Spleen (tissue), 11 donors: ENCODE data around the gene MBTPS1. TPM values are rescaled to one million over a fixed set of nuclear protein-coding genes. Genes with fewer than 3 reads are reported as not detected.
A peak's percentile ranks its signal among the peaks of the same experiment; 100 is the strongest.

Experiments used
- DNase-seq: peaks from one replicate; pipeline ENCODE4 v3.0.0-alpha.2; 2020
- H3K27ac ChIP-seq, 8 donors: fragments of 200-600 bp; sonication (generic) in 7 of 8; 1 replicate in 4 of 8; 2 replicates in 4 of 8; pipeline versions ENCODE4 v1.5.0 to v1.8.0; 2016 to 2021; ENCODE audit warnings: inconsistent platforms in 4 of 8, mild to moderate bottlenecking in 4 of 8, moderate library complexity in 1 of 8
- H3K27me3 ChIP-seq, 7 donors: fragments of 200-600 bp; sonication (generic) in 6 of 7; replicated peaks in 1 of 7; 1 replicate in 4 of 7; 2 replicates in 3 of 7; pipeline versions ENCODE4 v1.5.0 to v1.8.0; 2016 to 2021; ENCODE audit warnings: inconsistent platforms in 3 of 7, mild to moderate bottlenecking in 1 of 7
- H3K36me3 ChIP-seq, 6 donors: fragments of 200-600 bp; sonication (generic) in 5 of 6; 1 replicate in 4 of 6; 2 replicates in 2 of 6; pipeline versions ENCODE4 v1.5.0 to v1.8.0; 2016 to 2021; ENCODE audit warnings: inconsistent platforms in 2 of 6
- H3K4me1 ChIP-seq, 6 donors: fragments of 200-600 bp; sonication (generic) in 5 of 6; 1 replicate in 3 of 6; 2 replicates in 3 of 6; pipeline versions ENCODE4 v1.5.0 to v1.8.0; 2016 to 2021; ENCODE audit warnings: inconsistent platforms in 3 of 6
- H3K4me3 ChIP-seq, 8 donors: fragments of 200-600 bp; sonication (generic) in 7 of 8; 1 replicate in 4 of 8; 2 replicates in 4 of 8; pipeline versions ENCODE4 v1.5.0 to v1.8.0; 2016 to 2021; ENCODE audit warnings: inconsistent platforms in 4 of 8, mild to moderate bottlenecking in 4 of 8, moderate library complexity in 2 of 8
- H3K9me3 ChIP-seq, 8 donors: fragments of 200-600 bp; sonication (generic) in 7 of 8; 1 replicate in 4 of 8; 2 replicates in 4 of 8; pipeline versions ENCODE4 v1.5.0 to v1.8.0; 2016 to 2021; ENCODE audit warnings: inconsistent platforms in 4 of 8
- CTCF ChIP-seq, 11 experiments: fragments of 200-600 bp in 7 of 11; fragments of 450-650 bp in 4 of 11; sonication (generic) in 4 of 11; IDR thresholded peaks in 8 of 11; conservative IDR thresholded peaks in 3 of 11; 1 replicate in 7 of 11; 2 replicates in 4 of 11; pipeline versions ENCODE4 v1.4.0 to v1.8.0; 2016 to 2021; ENCODE audit warnings: antibody characterized with exemption in 11 of 11, inconsistent platforms in 4 of 11, mild to moderate bottlenecking in 1 of 11
- POLR2A ChIP-seq, 3 donors: fragments of 450-650 bp; IDR thresholded peaks; one replicate each; pipeline ENCODE4 v1.5.1; 2017; ENCODE audit warnings: antibody characterized with exemption in 3 of 3, mild to moderate bottlenecking in 1 of 3
- POLR2AphosphoS5 ChIP-seq, 3 donors: sonication (generic); formaldehyde crosslinking; IDR thresholded peaks; one replicate each; pipeline ENCODE4 v1.5.1; 2017; ENCODE audit warnings: antibody characterized with exemption in 3 of 3
- WGBS, 5 donors: extraction: QIAGEN DNeasy Blood & Tissue Kit in 3 of 5; methylation state at CpG; one replicate each; pipeline versions ENCODE4 v1.1.5 to v1.1.7; 2013 to 2018; 5-methylcytosine and 5-hydroxymethylcytosine counted together
- intact Hi-C: fragments of 100-400 bp; cut with DNase I; formaldehyde crosslinking; loops from one replicate; pipeline ENCODE4 v1.15.0; 2023; ENCODE audit warnings: low total_unique reads
- polyA plus RNA-seq, 3 donors: library from polyadenylated mRNA; stranded (reverse); fragments of 200-250 nt; gene quantifications; one replicate each; pipeline ENCODE4 v1.2.1, GENCODE V29; 2013
- total RNA-seq, 7 donors: library from RNA; depleted of rRNA in 3 of 7; stranded (reverse); fragments of >200 nt in 3 of 7; fragmentation: NEBNext Ultra II Directional in 4 of 7; extraction: Animal tissue kit (Norgen Biotek cat#: 25700) in 4 of 7; gene quantifications; one replicate each; pipeline versions ENCODE4 v1.1.0 to v1.2.1, GENCODE V29; 2016 to 2021
- donor health status: healthy with polysubstance abuse.
- donor health status: DM: no; HTN: no; CAD: no; lungs with moderate emphysema.
- donor health status: DM: no; HTN: no; CAD: no.
- donor health status: Bipolar disorder and iron deficiency.
- donor health status: healthy.
- donor health status: DM: no; HTN: no; CAD: no.
- donor health status: DM: yes; HTN: yes; CAD: no.

The MBTPS1 gene
- total and polyA plus RNA-seq, 10 donors = 34.5 to 121 (median 91.1) TPM

DNA sequence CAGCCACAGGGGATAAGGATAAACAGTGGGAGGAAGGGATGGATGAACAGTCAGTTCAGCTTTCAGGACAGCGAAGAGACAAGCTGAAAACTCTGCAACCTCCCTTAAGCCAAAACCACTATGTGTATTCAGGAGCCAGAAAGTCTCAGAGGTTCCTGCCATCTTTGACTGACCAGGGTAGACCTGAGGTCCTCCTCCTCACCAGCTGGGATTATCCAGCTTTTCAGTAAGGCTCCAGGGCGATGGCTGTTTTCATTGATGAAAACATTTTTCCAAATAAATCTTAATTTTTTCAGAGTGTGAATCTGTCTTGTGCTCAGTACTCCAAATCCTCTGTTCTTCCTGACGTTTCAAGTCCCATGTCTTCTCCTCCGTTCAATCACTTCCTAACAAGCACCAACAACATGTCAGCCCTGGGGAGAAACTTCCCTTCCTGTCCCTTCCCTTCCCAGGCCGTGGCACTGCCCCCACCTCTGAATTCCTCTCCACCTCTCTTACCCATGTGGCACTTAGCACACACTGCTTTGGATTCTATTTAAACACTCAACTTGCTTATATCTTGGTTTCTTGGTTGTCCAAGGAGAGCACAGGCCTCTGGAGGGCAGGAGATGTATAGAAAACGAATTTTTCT, 23.0 kb upstream of the MBTPS1 start:
- DNase-seq = no peak
- WGBS, 5 donors = 70 to 86% (median 75%) methylated on average over 6 of the region's 6 CpGs
- Histone ChIP-seq H3K4me3 (no peak overlapping the region), H3K27me3 (no peaks in the 10 kb centered on the region), H3K27ac (peak overlapping the region in 1 of 8 donors; percentile 30), H3K4me1 (peaks cover 0 to 38% (median 13%) of the 10 kb centered on the region in 6 donors), H3K36me3 (no peaks in the 10 kb centered on the region), H3K9me3 (no peaks in the 10 kb centered on the region)
- intact Hi-C loops = no loop called here
- TF ChIP-seq CTCF (IDR thresholded peaks at IDR 0.05 in 8 of 11, conservative IDR thresholded peaks at IDR 0.05 in 3 of 11) (no peak), POLR2A (IDR thresholded peaks at IDR 0.05) (no peak), POLR2AphosphoS5 (IDR thresholded peaks at IDR 0.05) (no peak)

DNA sequence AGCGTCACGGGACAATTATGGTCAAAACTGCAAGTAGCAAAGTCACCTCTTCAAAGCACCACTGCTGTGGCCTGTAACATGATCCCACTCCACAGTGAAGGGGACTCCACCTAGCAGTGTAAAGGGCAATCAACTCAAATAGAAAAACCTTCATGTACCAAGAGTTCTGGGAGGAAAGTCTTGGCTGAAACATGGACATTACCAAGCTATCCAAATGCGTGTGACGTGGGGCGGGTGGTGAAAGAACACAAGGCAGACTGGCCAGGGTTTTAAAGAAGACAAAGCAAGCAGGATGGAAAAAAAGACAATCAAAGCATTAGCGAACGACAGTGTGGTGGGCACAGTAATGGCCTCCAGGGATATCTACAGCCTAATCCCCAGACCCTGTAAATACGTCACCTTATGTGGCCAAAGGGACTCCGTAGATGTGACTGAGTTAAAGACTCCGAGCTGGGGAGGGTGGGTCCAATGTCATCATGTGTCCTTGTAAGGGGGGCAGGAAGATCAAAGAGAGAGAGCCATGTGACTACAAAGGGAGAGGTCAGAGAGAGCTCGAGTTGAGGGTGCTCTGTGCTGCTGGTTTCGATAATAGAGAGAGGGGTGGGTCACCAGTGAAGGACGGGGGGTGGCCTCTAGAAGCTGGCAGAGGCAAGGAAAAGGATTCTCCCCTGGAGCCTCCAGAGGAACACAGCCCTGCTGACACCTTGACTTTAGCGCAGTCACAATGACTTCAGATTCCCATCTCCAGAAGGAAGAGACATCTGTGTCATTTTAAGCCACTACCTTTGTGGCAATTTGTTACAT, 22.3 kb upstream of the MBTPS1 start:
- intact Hi-C loops = no loop called here
- H3K4me3 ChIP-seq = no peak overlapping the region
- H3K36me3 ChIP-seq = no peaks in the 10 kb centered on the region
- peaks cover 0 to 32% (median 9%) of the 10 kb centered on the region in 6 donors for H3K4me1 ChIP-seq
- H3K9me3 ChIP-seq = no peaks in the 10 kb centered on the region
- no peak for TF ChIP-seq POLR2A (IDR thresholded peaks at IDR 0.05)
- no peak for TF ChIP-seq POLR2AphosphoS5 (IDR thresholded peaks at IDR 0.05)
- no peak for TF ChIP-seq CTCF (IDR thresholded peaks at IDR 0.05 in 8 of 11, conservative IDR thresholded peaks at IDR 0.05 in 3 of 11)
- no peak for DNase-seq
- 68 to 77% (median 73%) methylated on average over 14 of the region's 14 CpGs for WGBS, 5 donors
- H3K27ac ChIP-seq = peak overlapping the region in 3 of 8 donors; percentile 13 to 56 (median 30)
- no peaks in the 10 kb centered on the region for H3K27me3 ChIP-seq

DNA sequence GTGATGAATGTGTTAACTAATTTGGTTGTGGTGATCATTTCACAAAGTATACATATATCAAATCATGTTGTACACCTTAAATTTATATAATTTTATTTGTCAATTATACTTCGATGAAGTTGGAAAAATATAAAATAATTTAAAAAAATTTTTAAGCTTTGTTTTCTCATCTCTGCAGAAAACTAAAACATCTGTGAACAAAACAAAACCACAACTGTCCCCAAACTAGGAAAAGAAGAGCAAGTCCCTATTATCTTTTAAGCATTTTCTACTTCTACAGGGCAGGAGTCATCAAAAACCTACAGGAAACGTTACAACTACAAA, 21.7 kb upstream of the MBTPS1 start:
- Histone ChIP-seq H3K27ac (peak overlapping the region in 2 of 8 donors; percentile 30 to 56), H3K4me1 (peaks cover 0 to 31% (median 5%) of the 10 kb centered on the region in 6 donors), H3K9me3 (no peaks in the 10 kb centered on the region), H3K27me3 (no peaks in the 10 kb centered on the region), H3K36me3 (no peaks in the 10 kb centered on the region), H3K4me3 (no peak overlapping the region)
- WGBS, 5 donors = 56 to 66% (median 59%) methylated on average over 2 of the region's 2 CpGs
- no peak for DNase-seq
- TF ChIP-seq CTCF (IDR thresholded peaks at IDR 0.05 in 8 of 11, conservative IDR thresholded peaks at IDR 0.05 in 3 of 11) (no peak), POLR2AphosphoS5 (IDR thresholded peaks at IDR 0.05) (no peak), POLR2A (IDR thresholded peaks at IDR 0.05) (no peak)
- intact Hi-C loops = no loop called here

GRCh38 chr16:84137769-84138357, 21.1 kb upstream of the MBTPS1 start:
- WGBS, 5 donors = 94 to 99% (median 95%) methylated on average over 7 of the region's 7 CpGs
- Histone ChIP-seq H3K4me1 (peaks cover 0 to 31% (median 0%) of the 10 kb centered on the region in 6 donors), H3K27me3 (no peaks in the 10 kb centered on the region), H3K36me3 (no peaks in the 10 kb centered on the region), H3K9me3 (no peaks in the 10 kb centered on the region), H3K4me3 (no peak overlapping the region), H3K27ac (no peak overlapping the region)
- no peak for DNase-seq
- intact Hi-C loops = no loop called here
- TF ChIP-seq POLR2AphosphoS5 (IDR thresholded peaks at IDR 0.05) = no peak
- TF ChIP-seq POLR2A (IDR thresholded peaks at IDR 0.05) = no peak
- TF ChIP-seq CTCF (IDR thresholded peaks at IDR 0.05 in 8 of 11, conservative IDR thresholded peaks at IDR 0.05 in 3 of 11) = no peak
